H1 (cell line): ENCODE data around the gene FOXL2. TPM values are rescaled to one million over a fixed set of nuclear protein-coding genes. Genes with fewer than 3 reads are reported as not detected.

ENCODE experiments used
- CTCF ChIA-PET: fragments of 300-600 bp; sonication (Branson Sonifier 250); formaldehyde crosslinking; loops from one replicate; lab custom pipeline; 2021; ENCODE audit not compliant: partially characterized antibody; lab: Charles Lee
- POLR2A ChIA-PET: fragments of 300-600 bp; sonication (Branson Sonifier 250); formaldehyde crosslinking; loops from one replicate; lab custom pipeline; 2021; ENCODE audit warnings: inconsistent platforms; ENCODE audit not compliant: partially characterized antibody; lab: Charles Lee
- DNase-seq, 2 experiments: peaks; one replicate each; pipeline versions ENCODE4 v3.0.0 to v3.0.0-alpha.2; 2010 to 2022; ENCODE audit warnings: low spot score in 2 of 2, low read depth in 1 of 2, mixed read lengths in 1 of 2
- FAIRE-seq: peaks from 2 replicates; lab custom pipeline; 2011; peaks lifted over from hg19 to GRCh38; lab: Jason Lieb, UNC
- H2AFZ ChIP-seq: 2 replicates; pipeline ENCODE4 v1.8.1; 2012; ENCODE audit warnings: low read length, inconsistent platforms
- H2AK5ac ChIP-seq: 2 replicates; pipeline ENCODE4 v1.6.1; 2013; ENCODE audit warnings: low read depth, low read length
- H2BK120ac ChIP-seq: replicated peaks from 2 replicates; pipeline ENCODE3; 2013; ENCODE audit warnings: low read depth, low read length, inconsistent platforms
- H2BK12ac ChIP-seq: 2 replicates; pipeline ENCODE4 v1.6.1; 2013; ENCODE audit warnings: low read depth, low read length
- H2BK15ac ChIP-seq: 2 replicates; pipeline ENCODE4 v1.6.1; 2013; ENCODE audit warnings: low read length
- H2BK20ac ChIP-seq: 2 replicates; pipeline ENCODE4 v1.6.1; 2013; ENCODE audit warnings: low read length
- H2BK5ac ChIP-seq: 2 replicates; pipeline ENCODE4 v1.6.1; 2013; ENCODE audit warnings: low read depth, low read length
- H3K14ac ChIP-seq: 2 replicates; pipeline ENCODE4 v1.6.1; 2013; ENCODE audit warnings: inconsistent platforms; ENCODE audit not compliant: insufficient read length
- H3K18ac ChIP-seq: 2 replicates; pipeline ENCODE4 v1.6.1; 2013; ENCODE audit warnings: low read length; ENCODE audit errors: extremely low read depth
- H3K23ac ChIP-seq: 2 replicates; pipeline ENCODE4 v1.6.1; 2013; ENCODE audit warnings: inconsistent platforms; ENCODE audit not compliant: insufficient read length
- H3K23me2 ChIP-seq: 2 replicates; pipeline ENCODE4 v1.6.1; 2013; ENCODE audit warnings: low read depth, low read length
- H3K27ac ChIP-seq: 2 replicates; pipeline ENCODE4 v1.6.1; 2011; ENCODE audit warnings: low read depth, low read length, inconsistent platforms
- H3K27me3 ChIP-seq, 4 experiments: replicated peaks in 1 of 4; 1 replicate in 1 of 4; 2 replicates in 3 of 4; pipeline versions ENCODE4 v1.6.1 to v1.8.1; 2011 to 2013; ENCODE audit warnings: low read length in 3 of 4, mild to moderate bottlenecking in 3 of 4, inconsistent platforms in 2 of 4, mixed read lengths in 2 of 4, moderate library complexity in 1 of 4; ENCODE audit not compliant: control insufficient read depth in 3 of 4, insufficient read depth in 3 of 4; ENCODE audit errors: extremely low read depth in 1 of 4
- H3K36me3 ChIP-seq, 4 experiments: 2 replicates each; pipeline versions ENCODE4 v1.6.1 to v1.8.1; 2011 to 2013; ENCODE audit warnings: mild to moderate bottlenecking in 4 of 4, low read length in 3 of 4, moderate library complexity in 2 of 4, control low read depth in 1 of 4, inconsistent platforms in 1 of 4; ENCODE audit not compliant: insufficient read depth in 4 of 4, control insufficient read depth in 2 of 4
- H3K4ac ChIP-seq: replicated peaks from 2 replicates; pipeline ENCODE3; 2013; ENCODE audit warnings: low read length, low read depth, mixed read lengths, inconsistent platforms; ENCODE audit not compliant: insufficient read length
- H3K4me1 ChIP-seq, 4 experiments: replicated peaks in 1 of 4; 1 replicate in 1 of 4; 2 replicates in 3 of 4; pipeline versions ENCODE4 v1.6.1 to v1.8.1; 2011 to 2013; ENCODE audit warnings: low read length in 3 of 4, inconsistent platforms in 2 of 4, mixed read lengths in 1 of 4; ENCODE audit not compliant: insufficient read depth in 4 of 4, control insufficient read depth in 3 of 4
- H3K4me2 ChIP-seq, 2 experiments: 2 replicates each; pipeline versions ENCODE4 v1.6.1 to v1.8.1; 2011 to 2013; ENCODE audit warnings: low read depth in 2 of 2, low read length in 2 of 2, control low read depth in 1 of 2, inconsistent platforms in 1 of 2, mild to moderate bottlenecking in 1 of 2; ENCODE audit not compliant: insufficient read depth in 1 of 2
- H3K4me3 ChIP-seq, 4 experiments: fragments of 200-600, 300-600 bp in 1 of 4; sonication (generic), shearing (Covaris generic), sonication (Bioruptor Twin) in 1 of 4; 2 replicates each; pipeline versions ENCODE4 v1.5.1 to v1.8.1; 2011 to 2016; ENCODE audit warnings: low read length in 4 of 4, low read depth in 3 of 4, control low read depth in 2 of 4, inconsistent platforms in 2 of 4, mild to moderate bottlenecking in 2 of 4, mixed read lengths in 1 of 4, moderate library complexity in 1 of 4; ENCODE audit not compliant: insufficient read depth in 2 of 4; ENCODE audit errors: extremely low read depth in 1 of 4
- H3K56ac ChIP-seq: replicated peaks from 2 replicates; pipeline ENCODE3; 2013; ENCODE audit warnings: low read depth, mild to moderate bottlenecking, mixed read lengths, low read length, inconsistent platforms; ENCODE audit not compliant: insufficient read length
- H3K79me1 ChIP-seq: 2 replicates; pipeline ENCODE4 v1.6.1; 2013; ENCODE audit warnings: low read depth, low read length, control low read depth
- H3K79me2 ChIP-seq, 2 experiments: 2 replicates each; pipeline versions ENCODE4 v1.6.1 to v1.8.1; 2012 to 2013; ENCODE audit warnings: low read length in 2 of 2, mild to moderate bottlenecking in 2 of 2, inconsistent platforms in 1 of 2; ENCODE audit not compliant: insufficient read depth in 2 of 2, control insufficient read depth in 1 of 2
- H3K9ac ChIP-seq, 4 experiments: replicated peaks in 1 of 4; 1 replicate in 1 of 4; 2 replicates in 3 of 4; pipeline versions ENCODE4 v1.6.1 to v1.8.1; 2011 to 2013; ENCODE audit warnings: low read depth in 3 of 4, low read length in 3 of 4, control low read depth in 2 of 4, mild to moderate bottlenecking in 2 of 4, moderate library complexity in 2 of 4, inconsistent platforms in 1 of 4; ENCODE audit errors: extremely low read depth in 1 of 4
- H3K9me3 ChIP-seq, 2 experiments: 2 replicates each; pipeline versions ENCODE4 v1.6.1 to v1.8.1; 2012 to 2013; ENCODE audit warnings: mild to moderate bottlenecking in 2 of 2, moderate library complexity in 2 of 2, control low read depth in 1 of 2, inconsistent platforms in 1 of 2, low read depth in 1 of 2, low read length in 1 of 2, mixed read lengths in 1 of 2; ENCODE audit not compliant: insufficient read depth in 2 of 2
- H4K20me1 ChIP-seq, 2 experiments: replicated peaks in 1 of 2; 2 replicates each; pipeline versions ENCODE3 to v1.8.1; 2011 to 2013; ENCODE audit warnings: inconsistent platforms in 2 of 2, low read length in 2 of 2, mild to moderate bottlenecking in 1 of 2; ENCODE audit not compliant: insufficient read depth in 2 of 2, control insufficient read depth in 1 of 2
- H4K5ac ChIP-seq: 2 replicates; pipeline ENCODE4 v1.6.1; 2013; ENCODE audit warnings: low read length, low read depth, mixed read lengths, inconsistent platforms; ENCODE audit not compliant: insufficient read length
- H4K8ac ChIP-seq: 2 replicates; pipeline ENCODE4 v1.8.0; 2013; ENCODE audit warnings: mild to moderate bottlenecking, moderate library complexity, low read length, inconsistent platforms; ENCODE audit not compliant: insufficient read depth; ENCODE audit errors: extremely low read depth
- H4K91ac ChIP-seq: replicated peaks from 2 replicates; pipeline ENCODE3; 2013; ENCODE audit warnings: low read length, mixed read lengths, inconsistent platforms; ENCODE audit not compliant: insufficient read length
- ASH2L ChIP-seq: fragments of 200-600, 300-600 bp; sonication (generic); IDR thresholded peaks from one replicate; pipeline ENCODE4 v1.7.1; 2017; ENCODE audit warnings: low read length
- ATF2 ChIP-seq: IDR thresholded peaks from 2 replicates; pipeline ENCODE4 v1.6.1; 2012; ENCODE audit warnings: low read length, inconsistent platforms
- CREB1 ChIP-seq: IDR thresholded peaks from 2 replicates; pipeline ENCODE4 v1.6.1; 2012; ENCODE audit warnings: inconsistent platforms
- CTBP2 ChIP-seq: IDR thresholded peaks from 2 replicates; pipeline ENCODE4 v1.7.0; 2011; ENCODE audit warnings: borderline replicate concordance, mild to moderate bottlenecking, moderate library complexity, mixed read lengths, low read length; ENCODE audit not compliant: insufficient read depth, insufficient read length
- EZH2 ChIP-seq: fragments of 200-600 bp; sonication (generic); IDR thresholded peaks from 2 replicates; pipeline ENCODE4 v1.7.1; 2012; ENCODE audit warnings: low read depth, mild to moderate bottlenecking, moderate library complexity, low read length, inconsistent platforms; ENCODE audit not compliant: severe bottlenecking
- HDAC6 ChIP-seq: IDR thresholded peaks from one replicate; pipeline ENCODE4 v1.7.1; 2012; ENCODE audit warnings: low read depth, mild to moderate bottlenecking, inconsistent platforms, low read length, moderate library complexity
- KDM4A ChIP-seq: IDR thresholded peaks from one replicate; pipeline ENCODE4 v1.7.1; 2012; ENCODE audit warnings: low read depth, mild to moderate bottlenecking, moderate library complexity, low read length, inconsistent platforms; ENCODE audit not compliant: severe bottlenecking
- POLR2A ChIP-seq, 2 experiments: IDR thresholded peaks; 1 replicate in 1 of 2; 2 replicates in 1 of 2; pipeline ENCODE4 v1.6.1; 2011; ENCODE audit warnings: low read depth in 2 of 2, low read length in 2 of 2, mild to moderate bottlenecking in 2 of 2; ENCODE audit errors: control extremely low read depth in 1 of 2
- POLR2AphosphoS5 ChIP-seq: IDR thresholded peaks from 2 replicates; pipeline ENCODE4 v1.6.1; 2011; ENCODE audit warnings: low read depth, low read length
- YY1 ChIP-seq: IDR thresholded peaks from 2 replicates; pipeline ENCODE4 v1.6.1; 2011; ENCODE audit warnings: low read depth, mild to moderate bottlenecking, low read length
- WGBS, 2 experiments: shearing (Covaris generic) in 1 of 2; methylation state at CpG; one replicate each; pipeline versions ENCODE4 v1.1.6 to v1.1.7; 2013 to 2015; ENCODE audit warnings: low lambda C conversion rate in 2 of 2, mixed read lengths in 2 of 2, inconsistent platforms in 1 of 2, low coverage in 1 of 2, missing lambda C conversion rate in 1 of 2; ENCODE audit not compliant: insufficient replicate concordance in 2 of 2, insufficient coverage in 1 of 2, insufficient read length in 1 of 2; ENCODE audit errors: extremely low coverage in 1 of 2, missing lambda C conversion rate in 1 of 2; 5-methylcytosine and 5-hydroxymethylcytosine counted together
- polyA plus RNA-seq, 7 experiments: library from polyadenylated mRNA; depleted of rRNA in 3 of 7; stranded (reverse) in 5 of 7; unstranded in 2 of 7; fragments of >200 nt in 5 of 7; fragments of 200-250 nt in 2 of 7; gene quantifications; 1 replicate in 5 of 7; 2 replicates in 1 of 7; 4 replicates in 1 of 7; pipeline versions ENCODE4 v1.2.1 to v1.2.3, GENCODE V29; 2011 to 2013; ENCODE audit warnings: missing spikeins in 2 of 7, mixed read lengths in 2 of 7
- total RNA-seq: library from RNA; stranded (reverse); fragmentation: NEBNext Ultra II Directional; extraction: Animal tissue kit (Norgen Biotek cat#: 25700); gene quantifications from 2 replicates; pipeline ENCODE4 v1.2.1, GENCODE V29; 2021

The FOXL2 gene
- total and polyA plus RNA-seq, 2 of the 8 experiments (the other 6 are each of a cell fraction or from before 2014, with no cell fraction given): 0.59 to 2.4 TPM

- H2BK5ac ChIP-seq: no peak overlapping the region
- no peak overlapping the region for H3K27ac ChIP-seq
- no peak overlapping the region for H3K56ac ChIP-seq
- no peak overlapping the region for H3K23ac ChIP-seq
- peak overlapping the region; percentile 76 for H4K8ac ChIP-seq
- peaks cover 67 to 91% (median 79%) of the 10 kb centered on the region in 4 experiments for H3K27me3 ChIP-seq
- peak overlapping the region; percentile 14 to 59 (median 30); a peak in 6 of 8 replicates for H3K4me3 ChIP-seq
- H3K18ac ChIP-seq: peak overlapping the region; percentile 49; the same call in 1 of the 2 replicates
- peaks cover 8% of the 10 kb centered on the region; the same call in 1 of the 2 replicates for H3K23me2 ChIP-seq
- no peaks in the 10 kb centered on the region for H3K79me2 ChIP-seq
- H3K4me2 ChIP-seq: peak overlapping the region; percentile 38 to 71
- H3K4ac ChIP-seq: no peak overlapping the region
- 0 out of 2 replicates have a peak overlapping the region, but pooled peaks have one; percentile 34 for H2AFZ ChIP-seq
- 2% methylated on average over 47 of the region's 48 CpGs; no CpG with 5 or more reads in 1 of the 2 experiments for WGBS, 2 experiments
- peak overlapping the region; percentile 37; the same call in 1 of the 2 replicates for H2BK20ac ChIP-seq
- DNase-seq (peak in 1 of 2 experiments; percentile 76), FAIRE-seq (no peak)
- H2BK120ac ChIP-seq: no peak overlapping the region
- no peak overlapping the region for H3K9ac ChIP-seq
- peaks cover 9 to 29% (median 22%) of the 10 kb centered on the region in 4 experiments for H3K4me1 ChIP-seq
- H4K91ac ChIP-seq: no peak overlapping the region
- H3K14ac ChIP-seq: no peak overlapping the region
- H2BK12ac ChIP-seq: peak overlapping the region; percentile 70; the same call in 1 of the 2 replicates
- POLR2A ChIA-PET: interaction anchor here (9.6 kb wide), 1 partner anchor 10 kb away, joined by 149 read pairs; the partner anchor contains the start of genes FOXL2 and FOXL2NB
- H3K36me3 ChIP-seq: peaks cover 0 to 8% (median 0%) of the 10 kb centered on the region in 4 experiments; a peak in 1 of 8 replicates
- no peak overlapping the region for H2AK5ac ChIP-seq
- H3K79me1 ChIP-seq: no peaks in the 10 kb centered on the region
- H3K9me3 ChIP-seq: no peaks in the 10 kb centered on the region
- peaks cover 9 to 23% of the 10 kb centered on the region in 2 experiments for H4K20me1 ChIP-seq
- H4K5ac ChIP-seq: no peak overlapping the region
- peak overlapping the region; percentile 93; the same call in 1 of the 2 replicates for H2BK15ac ChIP-seq
- CTCF ChIA-PET: interaction anchor here (0.6 to 15.6 kb wide), 6 partner anchors 11 to 387 kb away, joined by 3 to 223 read pairs (median 20); no protein-coding TSS in a partner anchor
- TF ChIP-seq EZH2 (peak; percentile 77), CTBP2 (no peak), ATF2 (no peak), HDAC6 (no peak), CREB1 (no peak), YY1 (no peak), POLR2AphosphoS5 (no peak), POLR2A (IDR thresholded peaks at IDR 0.05; ENCODE audit: control extremely low read depth in 1 of 2, low read depth in 2 of 2, low read length in 2 of 2) (no peak), ASH2L (peak; percentile 56), KDM4A (peak; percentile 85)
These were observed 8.7 kb downstream of the FOXL2 start for GRCh38 chr3:138938056-138938876.
